Breast epithelium (tissue), 4 donors: ENCODE results near the gene SELPLG. TPM values are rescaled to one million over a fixed set of nuclear protein-coding genes. Genes with fewer than 3 reads are reported as not detected.
A peak's percentile ranks its signal among the peaks of the same experiment; 100 is the strongest.

Experiments used
- DNase-seq, 2 donors: peaks; one replicate each; pipeline ENCODE4 v3.0.0-alpha.2; 2019; ENCODE audit warnings: low spot score in 2 of 2
- H3K27ac ChIP-seq, 2 donors: fragments of 200-600 bp; sonication (generic) in 1 of 2; one replicate each; pipeline ENCODE4 v1.5.1; 2016 to 2019; ENCODE audit warnings: mild to moderate bottlenecking in 1 of 2
- H3K27me3 ChIP-seq, 2 donors: fragments of 200-600 bp; sonication (generic) in 1 of 2; one replicate each; pipeline versions ENCODE4 v1.5.1 to v1.6.0; 2017 to 2019; ENCODE audit warnings: control low read depth in 1 of 2, mild to moderate bottlenecking in 1 of 2
- H3K36me3 ChIP-seq: fragments of 200-600 bp; one replicate; pipeline ENCODE4 v1.5.1; 2019
- H3K4me1 ChIP-seq, 2 donors: fragments of 200-600 bp; sonication (generic); one replicate each; pipeline ENCODE4 v1.5.1; 2016 to 2019; ENCODE audit warnings: control low read depth in 1 of 2
- H3K4me3 ChIP-seq, 3 donors: fragments of 200-600 bp; sonication (generic); 1 replicate in 2 of 3; 2 replicates in 1 of 3; pipeline ENCODE4 v1.5.1; 2016 to 2019; ENCODE audit warnings: mild to moderate bottlenecking in 3 of 3, moderate library complexity in 2 of 3
- H3K9me3 ChIP-seq, 2 donors: fragments of 200-600 bp; sonication (generic) in 1 of 2; one replicate each; pipeline ENCODE4 v1.5.1; 2016 to 2019; ENCODE audit warnings: control low read depth in 1 of 2
- POLR2A ChIP-seq: fragments of 450-650 bp; IDR thresholded peaks from one replicate; pipeline ENCODE4 v1.6.1; 2016; ENCODE audit warnings: antibody characterized with exemption, mild to moderate bottlenecking, moderate library complexity
- POLR2AphosphoS5 ChIP-seq, 3 donors: sonication (generic); formaldehyde crosslinking; IDR thresholded peaks; one replicate each; pipeline ENCODE4 v1.6.1; 2017; ENCODE audit warnings: antibody characterized with exemption in 3 of 3
- intact Hi-C: fragments of 100-400 bp; cut with DNase I; formaldehyde crosslinking; loops from one replicate; pipeline ENCODE4 v1.15.1; 2023; ENCODE audit warnings: low total_unique reads
- total RNA-seq, 3 donors: library from RNA; depleted of rRNA; stranded (reverse); fragments of >200 nt; gene quantifications; one replicate each; pipeline ENCODE4 v1.1.0, GENCODE V29; 2016
- TF ChIP-seq, protein P1 (sequence below), 3 donors: fragments of 450-650 bp; IDR thresholded peaks; one replicate each; pipeline ENCODE4 v1.5.1; 2016 to 2017; ENCODE audit warnings: antibody characterized with exemption in 3 of 3, mild to moderate bottlenecking in 3 of 3, moderate library complexity in 3 of 3

SELPLG gene
- total RNA-seq, 3 donors from 2014 or later = 5.2 to 16.6 (median 6.7) TPM

DNA sequence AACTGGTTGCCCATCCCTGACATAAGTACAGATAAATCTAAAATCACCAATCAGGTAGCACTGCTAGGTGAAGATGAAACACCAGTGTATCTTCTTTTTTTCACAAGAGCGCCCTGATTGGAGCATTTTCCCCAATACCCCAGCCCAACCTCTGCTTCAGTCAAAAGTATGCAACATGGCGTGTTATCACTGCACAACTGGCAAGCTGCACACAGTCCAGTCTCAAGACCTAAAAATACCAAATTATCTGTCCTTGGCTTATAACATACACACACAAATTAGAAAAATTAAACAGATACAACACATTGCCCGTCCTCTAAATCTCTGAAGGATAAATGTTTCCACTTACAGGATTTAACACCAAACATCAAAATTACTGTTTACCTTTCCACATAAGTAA is 20.2 kb upstream of the SELPLG start:
- intact Hi-C loops = no loop called here
- no peak for DNase-seq
- Histone ChIP-seq H3K4me1 (no peaks in the 10 kb centered on the region), H3K36me3 (peaks cover 5% of the 10 kb centered on the region), H3K4me3 (no peak overlapping the region), H3K27ac (no peak overlapping the region), H3K27me3 (no peaks in the 10 kb centered on the region), H3K9me3 (no peaks in the 10 kb centered on the region)
- TF ChIP-seq, protein P1, sequence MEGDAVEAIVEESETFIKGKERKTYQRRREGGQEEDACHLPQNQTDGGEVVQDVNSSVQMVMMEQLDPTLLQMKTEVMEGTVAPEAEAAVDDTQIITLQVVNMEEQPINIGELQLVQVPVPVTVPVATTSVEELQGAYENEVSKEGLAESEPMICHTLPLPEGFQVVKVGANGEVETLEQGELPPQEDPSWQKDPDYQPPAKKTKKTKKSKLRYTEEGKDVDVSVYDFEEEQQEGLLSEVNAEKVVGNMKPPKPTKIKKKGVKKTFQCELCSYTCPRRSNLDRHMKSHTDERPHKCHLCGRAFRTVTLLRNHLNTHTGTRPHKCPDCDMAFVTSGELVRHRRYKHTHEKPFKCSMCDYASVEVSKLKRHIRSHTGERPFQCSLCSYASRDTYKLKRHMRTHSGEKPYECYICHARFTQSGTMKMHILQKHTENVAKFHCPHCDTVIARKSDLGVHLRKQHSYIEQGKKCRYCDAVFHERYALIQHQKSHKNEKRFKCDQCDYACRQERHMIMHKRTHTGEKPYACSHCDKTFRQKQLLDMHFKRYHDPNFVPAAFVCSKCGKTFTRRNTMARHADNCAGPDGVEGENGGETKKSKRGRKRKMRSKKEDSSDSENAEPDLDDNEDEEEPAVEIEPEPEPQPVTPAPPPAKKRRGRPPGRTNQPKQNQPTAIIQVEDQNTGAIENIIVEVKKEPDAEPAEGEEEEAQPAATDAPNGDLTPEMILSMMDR (IDR thresholded peaks at IDR 0.05) = no peak

DNA sequence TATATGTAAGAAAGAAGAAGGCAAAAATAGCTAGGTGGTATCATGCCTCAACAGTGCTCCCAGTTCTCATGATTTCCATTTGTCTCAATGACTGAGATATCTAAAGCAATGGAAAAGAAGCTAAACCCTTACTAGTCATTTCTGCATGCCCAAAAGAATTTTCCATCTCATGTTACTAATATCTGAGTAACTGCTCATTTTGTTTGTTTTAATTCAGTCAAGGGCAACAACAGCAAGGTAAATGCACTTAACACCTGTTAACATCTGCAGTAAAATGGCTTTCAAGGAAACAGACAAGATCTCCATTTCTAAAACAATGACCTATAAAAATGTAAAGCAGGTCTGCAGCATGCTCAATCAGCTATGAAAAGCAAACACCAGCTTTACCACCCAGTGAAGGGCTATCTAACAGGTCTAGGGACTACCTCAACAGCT is 19.4 kb upstream of the SELPLG start:
- TF ChIP-seq, protein P1 (IDR thresholded peaks at IDR 0.05) = no peak
- no peak for TF ChIP-seq POLR2AphosphoS5 (IDR thresholded peaks at IDR 0.05)
- no peak for TF ChIP-seq POLR2A
- Histone ChIP-seq H3K4me3 (no peak overlapping the region), H3K36me3 (peaks cover 5% of the 10 kb centered on the region), H3K9me3 (no peaks in the 10 kb centered on the region), H3K27me3 (no peaks in the 10 kb centered on the region), H3K4me1 (no peaks in the 10 kb centered on the region), H3K27ac (no peak overlapping the region)
- intact Hi-C loops = no loop called here
- no peak for DNase-seq

DNA sequence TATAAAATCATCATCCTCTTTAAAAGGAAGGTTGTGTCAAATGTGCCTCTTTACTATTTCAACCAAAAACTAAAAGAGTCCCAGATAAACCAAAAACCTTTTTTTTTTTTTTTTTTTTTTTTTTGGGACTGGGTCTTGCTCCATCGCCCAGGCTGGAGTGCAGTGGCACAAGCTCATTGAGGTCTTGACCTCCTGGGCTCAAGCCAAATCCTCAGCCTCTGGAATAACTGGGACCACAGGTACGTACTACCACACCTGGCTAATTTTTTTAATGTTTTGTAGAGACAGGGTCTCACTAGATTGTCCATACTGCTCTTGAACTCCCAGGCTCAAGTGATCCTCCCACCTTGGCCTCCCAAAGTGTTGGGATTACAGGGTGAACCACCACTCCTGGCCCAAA is 16.4 kb upstream of the SELPLG start:
- Histone ChIP-seq H3K4me3 (no peak overlapping the region), H3K36me3 (peaks cover 5% of the 10 kb centered on the region), H3K4me1 (no peaks in the 10 kb centered on the region), H3K27ac (peak overlapping the region; percentile 65 to 75), H3K9me3 (no peaks in the 10 kb centered on the region), H3K27me3 (no peaks in the 10 kb centered on the region)
- TF ChIP-seq, protein P1 (IDR thresholded peaks at IDR 0.05) = no peak
- TF ChIP-seq POLR2A = no peak
- TF ChIP-seq POLR2AphosphoS5 (IDR thresholded peaks at IDR 0.05) = no peak
- no peak for DNase-seq
- intact Hi-C loops = no loop called here

DNA sequence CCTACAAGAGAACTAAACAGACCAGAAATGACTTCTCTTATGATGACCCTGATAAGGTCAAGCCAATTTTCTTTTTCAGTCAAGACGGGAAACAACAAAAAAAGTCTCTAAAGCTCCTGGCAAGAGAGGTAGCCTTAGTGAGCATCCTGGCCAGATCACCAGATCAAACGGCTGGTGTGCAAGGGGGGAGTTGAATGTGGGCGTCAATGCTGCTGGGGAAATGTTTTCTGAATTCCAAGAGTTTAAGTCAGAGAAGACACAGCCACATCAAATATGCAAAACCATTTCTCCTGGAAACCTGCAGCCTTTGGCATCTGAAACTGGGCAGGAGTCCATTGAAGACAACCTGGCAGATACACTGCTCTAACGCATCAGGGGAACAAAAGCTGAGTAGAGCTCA is 16.0 kb upstream of the SELPLG start:
- no peaks in the 10 kb centered on the region for H3K9me3 ChIP-seq
- H3K36me3 ChIP-seq = peaks cover 5% of the 10 kb centered on the region
- H3K4me3 ChIP-seq = no peak overlapping the region
- H3K27ac ChIP-seq = peak overlapping the region; percentile 44 to 65
- no peaks in the 10 kb centered on the region for H3K27me3 ChIP-seq
- intact Hi-C loops = no loop called here
- TF ChIP-seq POLR2A (no peak), POLR2AphosphoS5 (IDR thresholded peaks at IDR 0.05) (peak in 2 of 3 donors; percentile 11 to 46)
- TF ChIP-seq, protein P1 (IDR thresholded peaks at IDR 0.05) = no peak
- no peaks in the 10 kb centered on the region for H3K4me1 ChIP-seq
- peak in 1 of 2 donors; percentile 83 for DNase-seq

DNA sequence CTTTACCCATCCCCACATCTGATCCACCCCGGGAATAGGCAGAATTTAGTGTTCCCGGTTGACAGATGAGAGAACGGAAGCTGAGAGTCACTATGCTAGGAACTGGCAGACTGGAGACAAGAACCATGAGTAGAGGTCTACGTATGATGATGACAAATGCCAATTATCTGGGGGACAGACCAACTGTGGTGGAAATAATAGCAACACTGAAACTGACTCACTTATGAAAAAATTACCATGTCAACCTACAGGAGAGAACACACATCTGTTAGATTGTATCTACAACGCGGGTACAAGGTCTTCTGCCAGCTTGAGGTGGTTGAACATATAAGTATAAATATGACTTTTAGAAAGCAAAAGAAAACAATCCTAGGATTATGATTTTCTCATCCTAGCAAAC is 15.4 kb upstream of the SELPLG start:
- DNase-seq = no peak
- Histone ChIP-seq H3K4me3 (no peak overlapping the region), H3K36me3 (peaks cover 5% of the 10 kb centered on the region), H3K27ac (peak overlapping the region; percentile 44 to 65), H3K27me3 (no peaks in the 10 kb centered on the region), H3K4me1 (no peaks in the 10 kb centered on the region), H3K9me3 (no peaks in the 10 kb centered on the region)
- intact Hi-C loops = no loop called here
- TF ChIP-seq POLR2A = no peak
- TF ChIP-seq, protein P1 (IDR thresholded peaks at IDR 0.05) = no peak
- no peak for TF ChIP-seq POLR2AphosphoS5 (IDR thresholded peaks at IDR 0.05)
